Mucosa of descending colon (tissue), 3 donors: ENCODE data around the gene TMEM176A. TPM values are rescaled to one million over a fixed set of nuclear protein-coding genes. Genes with fewer than 3 reads are reported as not detected.

Source experiments
- ATAC-seq: fragments of 200-7000 bp; cut with Tn5 transposase; one replicate; pipeline ENCODE4 v1.9.1; 2020; ENCODE audit warnings: mild to moderate bottlenecking, moderate library complexity
- DNase-seq, 3 donors: peaks; one replicate each; pipeline ENCODE4 v3.0.0-alpha.2; 2020
- H3K36me3 ChIP-seq: fragments of 200-600 bp; one replicate; pipeline ENCODE4 v1.8.0; 2021; ENCODE audit warnings: low read depth, mild to moderate bottlenecking
- H3K4me1 ChIP-seq: fragments of 200-600 bp; one replicate; pipeline ENCODE4 v1.8.0; 2021; ENCODE audit warnings: low read depth, mild to moderate bottlenecking
- H3K4me3 ChIP-seq: fragments of 200-600 bp; one replicate; pipeline ENCODE4 v1.8.0; 2021; ENCODE audit warnings: mild to moderate bottlenecking
- H3K9me3 ChIP-seq: fragments of 200-600 bp; one replicate; pipeline ENCODE4 v1.8.0; 2021; ENCODE audit warnings: mild to moderate bottlenecking
- CTCF ChIP-seq: fragments of 200-600 bp; IDR thresholded peaks from one replicate; pipeline ENCODE4 v1.8.0; 2022; ENCODE audit warnings: antibody characterized with exemption, mild to moderate bottlenecking
- intact Hi-C, 2 donors: fragments of 100-400 bp; cut with DNase I in 1 of 2; cut with micrococcal nuclease in 1 of 2; formaldehyde crosslinking; loops; one replicate each; pipeline versions ENCODE4 v1.11.0 to v1.11.1; 2022; cut with DNase I, micrococcal nuclease
- total RNA-seq, 3 donors: library from RNA; stranded (reverse); fragmentation: NEBNext Ultra II Directional in 2 of 3; extraction: Animal tissue kit (Norgen Biotek cat#: 25700) in 2 of 3; gene quantifications; one replicate each; pipeline versions ENCODE4 v1.2.1 to v1.2.4, GENCODE V29; 2021 to 2023
- donor health status: DM: no; HTN: no; CAD: no; lungs with moderate emphysema.
- donor health status: DM: no; HTN: no; CAD: no.
- donor health status: DM: no; HTN: yes; CAD: no.

Gene TMEM176A
- total RNA-seq, 3 donors from 2014 or later, result 178 to 282 (median 245) TPM

- H3K4me3 ChIP-seq, result peak within 1 kb of the TSS; percentile 26
- no peak for TF ChIP-seq CTCF
These were observed 51.9 kb downstream of the TMEM176A start, which contains the start of gene AOC1 for GRCh38 chr7:150852371-150852905. AOC1 (plus strand) TSS chr7:150852517; CDS start chr7:150856471, 3,954 bp downstream.

GRCh38 chr7:150854066-150855000 lies 53.8 kb downstream of the TMEM176A start:
- intact Hi-C loops, result no loop called here
- no peak for ATAC-seq
- DNase-seq, result no peak
- H3K4me1 ChIP-seq, result no peaks in the 10 kb centered on the region
- no peak overlapping the region for H3K4me3 ChIP-seq
- no peaks in the 10 kb centered on the region for H3K36me3 ChIP-seq
- no peaks in the 10 kb centered on the region for H3K9me3 ChIP-seq
- no peak for TF ChIP-seq CTCF

More at GRCh38 chr7:150852371-150852905, 51.9 kb downstream of the TMEM176A start, which contains the start of gene AOC1:
- intact Hi-C loops, result no loop called here
- H3K36me3 ChIP-seq, result no peaks in the 10 kb centered on the region
- H3K4me1 ChIP-seq, result no peaks in the 10 kb centered on the region
- peak; percentile 91 to 97 (median 92) for DNase-seq
- H3K9me3 ChIP-seq, result no peaks in the 10 kb centered on the region
- ATAC-seq, result peak; percentile 99

Other genes starting within 250 kb of the TMEM176A start
- 10 to 100 TPM; 10.5 to 22.6 (median 18.1) TPM for gene GIMAP4, start 233.4 kb upstream of the TMEM176A start, total RNA-seq
- gene GIMAP6, start 168.4 kb upstream of the TMEM176A start, total RNA-seq, result 10 to 100 TPM in 2 of 3 donors, 1 to 10 TPM in 1; 7.5 to 14.9 (median 13.2) TPM
- 1 to 10 TPM; 8.1 to 8.6 (median 8.3) TPM for gene GIMAP2, start 115.1 kb upstream of the TMEM176A start, total RNA-seq
- 1 to 10 TPM in 2 of 3 donors, under 1 TPM in 1; 0.84 to 3.6 (median 2.9) TPM for gene GIMAP1, start 84.2 kb upstream of the TMEM176A start, total RNA-seq
- gene GIMAP5, start 63.4 kb upstream of the TMEM176A start, total RNA-seq, result 10 to 100 TPM in 1 of 3 donors, 1 to 10 TPM in 2; 3.1 to 10.3 (median 9.3) TPM
- gene TMEM176B, start 405 bp upstream of the TMEM176A start, total RNA-seq, result 100 to 1,000 TPM; 210 to 401 (median 338) TPM
- 100 to 1,000 TPM; 249 to 756 (median 606) TPM for gene AOC1, start 51.7 kb downstream of the TMEM176A start, total RNA-seq
- gene KCNH2, start 177.6 kb downstream of the TMEM176A start, total RNA-seq, result 10 to 100 TPM in 1 of 3 donors, 1 to 10 TPM in 2; 2.9 to 87.1 (median 5.3) TPM
- gene NOS3, start 190.2 kb downstream of the TMEM176A start, total RNA-seq, result 1 to 10 TPM; 2.5 to 6.3 (median 6.0) TPM
- gene ATG9B, start 223.7 kb downstream of the TMEM176A start, total RNA-seq, result under 1 TPM; 0.09 to 0.90 (median 0.89) TPM
- 10 to 100 TPM; 40.1 to 44.9 (median 41.8) TPM for gene ABCB8, start 227.7 kb downstream of the TMEM176A start, total RNA-seq
- gene ASIC3, start 247.8 kb downstream of the TMEM176A start, total RNA-seq, result 1 to 10 TPM; 1.2 to 6.5 (median 3.4) TPM